HEK293 (cell line): Measurements from ENCODE around the gene EFCAB8.

Source experiments
- EGR2 ChIP-seq: fragments of 450-650 bp; formaldehyde crosslinking; IDR thresholded peaks from 2 replicates; pipeline ENCODE4 v1.5.1; 2016; ENCODE audit warnings: low read depth, missing biosample characterization, missing genetic modification characterization
- GLIS2 ChIP-seq: fragments of 450-650 bp; formaldehyde crosslinking; IDR thresholded peaks from 2 replicates; pipeline ENCODE4 v1.5.1; 2016; ENCODE audit warnings: missing biosample characterization, missing genetic modification characterization
- KLF10 ChIP-seq: fragments of 450-650 bp; IDR thresholded peaks from 2 replicates; pipeline ENCODE4 v1.5.1; 2018; ENCODE audit warnings: missing biosample characterization, mild to moderate bottlenecking, missing genetic modification characterization
- KLF7 ChIP-seq: fragments of 450-650 bp; formaldehyde crosslinking; IDR thresholded peaks from 2 replicates; pipeline ENCODE4 v1.5.1; 2016; ENCODE audit warnings: missing biosample characterization, missing genetic modification characterization, borderline replicate concordance
- MEIS1 ChIP-seq: sonication (generic); formaldehyde crosslinking; IDR thresholded peaks from 2 replicates; pipeline ENCODE4 v1.8.1; 2022; ENCODE audit warnings: missing genetic modification reagents, mild to moderate bottlenecking, borderline replicate concordance
- SALL2 ChIP-seq: fragments of 450-650 bp; formaldehyde crosslinking; IDR thresholded peaks from 2 replicates; pipeline ENCODE4 v1.5.0; 2017; ENCODE audit warnings: missing biosample characterization, mild to moderate bottlenecking, missing genetic modification characterization, borderline replicate concordance
- ZFP37 ChIP-seq: fragments of 450-650 bp; formaldehyde crosslinking; IDR thresholded peaks from 2 replicates; pipeline ENCODE4 v1.5.1; 2016; ENCODE audit warnings: missing biosample characterization, missing genetic modification characterization
- ZNF121 ChIP-seq: fragments of 450-650 bp; formaldehyde crosslinking; IDR thresholded peaks from 2 replicates; pipeline ENCODE4 v1.5.1; 2016; ENCODE audit warnings: missing biosample characterization, missing genetic modification characterization
- ZNF132 ChIP-seq: fragments of 450-650 bp; formaldehyde crosslinking; IDR thresholded peaks from 2 replicates; pipeline ENCODE4 v1.5.1; 2017; ENCODE audit warnings: missing biosample characterization, missing genetic modification characterization, borderline replicate concordance
- ZNF133 ChIP-seq: fragments of 450-650 bp; formaldehyde crosslinking; IDR thresholded peaks from 2 replicates; pipeline ENCODE4 v1.5.1; 2016; ENCODE audit warnings: missing biosample characterization, missing genetic modification characterization
- ZNF140 ChIP-seq: fragments of 450-650 bp; formaldehyde crosslinking; IDR thresholded peaks from 2 replicates; pipeline ENCODE4 v1.5.1; 2016; ENCODE audit warnings: missing biosample characterization, missing genetic modification characterization
- ZNF16 ChIP-seq: fragments of 450-650 bp; formaldehyde crosslinking; IDR thresholded peaks from 2 replicates; pipeline ENCODE4 v1.5.1; 2016; ENCODE audit warnings: low read depth, missing biosample characterization, missing genetic modification characterization
- ZNF169 ChIP-seq: fragments of 450-650 bp; formaldehyde crosslinking; IDR thresholded peaks from 2 replicates; pipeline ENCODE4 v1.5.1; 2016; ENCODE audit warnings: missing biosample characterization, missing genetic modification characterization
- ZNF174 ChIP-seq: fragments of 450-650 bp; formaldehyde crosslinking; IDR thresholded peaks from 2 replicates; pipeline ENCODE4 v1.5.0; 2017; ENCODE audit warnings: missing biosample characterization, mild to moderate bottlenecking, missing genetic modification characterization
- ZNF184 ChIP-seq: fragments of 450-650 bp; IDR thresholded peaks from 2 replicates; pipeline ENCODE4 v1.5.1; 2018; ENCODE audit warnings: missing biosample characterization, mild to moderate bottlenecking, missing genetic modification characterization
- ZNF2 ChIP-seq: fragments of 450-650 bp; formaldehyde crosslinking; IDR thresholded peaks from 2 replicates; pipeline ENCODE4 v1.5.1; 2016; ENCODE audit warnings: missing biosample characterization, missing genetic modification characterization
- ZNF311 ChIP-seq: fragments of 450-650 bp; formaldehyde crosslinking; IDR thresholded peaks from 2 replicates; pipeline ENCODE4 v1.5.1; 2017; ENCODE audit warnings: missing biosample characterization, missing genetic modification characterization, borderline replicate concordance
- ZNF324 ChIP-seq: fragments of 450-650 bp; formaldehyde crosslinking; IDR thresholded peaks from 2 replicates; pipeline ENCODE4 v1.5.1; 2016; ENCODE audit warnings: missing biosample characterization, missing genetic modification characterization
- ZNF549 ChIP-seq: fragments of 450-650 bp; IDR thresholded peaks from 2 replicates; pipeline ENCODE4 v1.5.1; 2018; ENCODE audit warnings: missing biosample characterization, missing genetic modification characterization, mild to moderate bottlenecking, inconsistent platforms, moderate library complexity
- ZNF560 ChIP-seq: fragments of 450-650 bp; formaldehyde crosslinking; IDR thresholded peaks from 2 replicates; pipeline ENCODE4 v1.5.1; 2017; ENCODE audit warnings: missing biosample characterization, missing genetic modification characterization, borderline replicate concordance
- ZNF571 ChIP-seq: fragments of 450-650 bp; formaldehyde crosslinking; IDR thresholded peaks from 2 replicates; pipeline ENCODE4 v1.5.0; 2017; ENCODE audit warnings: missing biosample characterization, missing genetic modification characterization
- ZNF585B ChIP-seq: fragments of 450-650 bp; formaldehyde crosslinking; IDR thresholded peaks from 2 replicates; pipeline ENCODE4 v1.5.1; 2016; ENCODE audit warnings: missing biosample characterization, missing genetic modification characterization
- ZNF830 ChIP-seq: fragments of 450-650 bp; IDR thresholded peaks from 2 replicates; pipeline ENCODE4 v1.5.0; 2018; ENCODE audit warnings: missing biosample characterization, missing genetic modification characterization, low read depth, mild to moderate bottlenecking, moderate library complexity
- ZSCAN23 ChIP-seq: fragments of 450-650 bp; formaldehyde crosslinking; IDR thresholded peaks from 2 replicates; pipeline ENCODE4 v1.5.1; 2016; ENCODE audit warnings: missing biosample characterization, missing genetic modification characterization
- ZSCAN30 ChIP-seq: fragments of 450-650 bp; IDR thresholded peaks from 2 replicates; pipeline ENCODE4 v1.5.1; 2018; ENCODE audit warnings: missing biosample characterization, mild to moderate bottlenecking, missing genetic modification characterization, moderate library complexity
- TF ChIP-seq, protein P1 (sequence below): fragments of 450-650 bp; formaldehyde crosslinking; IDR thresholded peaks from 2 replicates; pipeline ENCODE4 v1.5.1; 2016; ENCODE audit warnings: missing biosample characterization, missing genetic modification characterization
- TF ChIP-seq, protein P2 (sequence below): fragments of 450-650 bp; formaldehyde crosslinking; IDR thresholded peaks from 2 replicates; pipeline ENCODE4 v1.5.1; 2016; ENCODE audit warnings: missing biosample characterization, missing genetic modification characterization
- TF ChIP-seq, protein P3 (sequence below): fragments of 450-650 bp; formaldehyde crosslinking; IDR thresholded peaks from 2 replicates; pipeline ENCODE4 v1.5.1; 2016; ENCODE audit warnings: missing biosample characterization, missing genetic modification characterization
- TF ChIP-seq, protein P4 (sequence below): fragments of 450-650 bp; formaldehyde crosslinking; IDR thresholded peaks from 2 replicates; pipeline ENCODE4 v1.5.1; 2017; ENCODE audit warnings: missing biosample characterization, missing genetic modification characterization
- TF ChIP-seq, protein P5 (sequence below): fragments of 450-650 bp; formaldehyde crosslinking; IDR thresholded peaks from 2 replicates; pipeline ENCODE4 v1.5.1; 2016; ENCODE audit warnings: missing biosample characterization, missing genetic modification characterization

EFCAB8 gene

DNA sequence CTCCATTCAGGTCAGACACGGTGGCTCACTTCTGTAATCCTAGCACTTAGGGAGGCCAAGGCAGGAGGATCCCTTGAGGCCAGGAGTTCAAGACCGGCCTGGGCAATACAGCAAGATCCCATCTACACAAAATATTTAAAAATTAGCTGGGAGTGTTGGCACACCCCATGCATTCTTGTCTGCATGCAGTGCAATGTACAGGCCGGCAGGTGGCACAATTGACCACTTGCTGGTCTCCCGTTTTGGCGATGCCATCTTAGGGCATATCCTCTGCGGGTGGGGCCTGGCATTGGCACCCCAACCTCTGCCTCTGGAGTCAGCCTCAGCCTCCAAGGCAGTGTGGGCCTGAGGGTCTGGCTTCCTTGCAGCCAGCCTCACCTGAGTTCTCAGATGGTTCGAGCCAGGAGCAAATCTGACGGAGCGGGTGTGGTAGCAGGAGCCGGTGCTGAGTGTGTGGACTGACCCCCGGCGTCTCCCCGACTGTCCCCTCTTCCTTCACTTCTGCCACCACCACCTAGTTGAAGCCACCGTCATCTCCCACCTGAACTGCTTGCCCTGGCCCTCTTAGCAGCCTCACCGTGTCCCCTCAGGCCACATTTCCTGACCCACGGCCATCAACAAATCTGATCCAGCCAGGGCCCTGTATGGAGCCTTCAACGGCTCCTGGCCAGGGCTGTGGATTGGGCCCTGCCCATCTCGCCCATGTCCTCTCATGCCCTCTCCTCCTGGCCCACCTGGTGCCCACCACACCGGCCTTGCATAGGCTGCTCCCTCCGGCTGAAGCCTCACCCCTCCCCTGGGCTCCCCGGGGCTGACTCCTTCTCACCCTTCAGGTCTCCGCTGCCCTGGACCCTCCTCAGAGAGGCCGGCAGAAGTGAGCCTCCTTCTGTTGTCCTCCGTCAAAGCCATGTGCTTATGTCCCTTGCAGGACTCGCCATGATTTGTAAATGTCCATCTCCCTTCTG is 44.0 kb downstream of the EFCAB8 start (continued):
- no peak; the same call in 1 of the 2 replicates for TF ChIP-seq ZNF2
- no peak for TF ChIP-seq ZNF16 (tag by site-specific recombination)
- TF ChIP-seq ZNF560 (tag by site-specific recombination) = no peak
- TF ChIP-seq ZNF174 (tag by site-specific recombination) = no peak
- no peak for TF ChIP-seq ZNF133 (tag by site-specific recombination)
- TF ChIP-seq ZSCAN23 (tag by site-specific recombination) = no peak
- TF ChIP-seq ZNF184 (tag by site-specific recombination) = no peak
- no peak for TF ChIP-seq ZNF585B (tag by site-specific recombination)
- TF ChIP-seq, protein P1, sequence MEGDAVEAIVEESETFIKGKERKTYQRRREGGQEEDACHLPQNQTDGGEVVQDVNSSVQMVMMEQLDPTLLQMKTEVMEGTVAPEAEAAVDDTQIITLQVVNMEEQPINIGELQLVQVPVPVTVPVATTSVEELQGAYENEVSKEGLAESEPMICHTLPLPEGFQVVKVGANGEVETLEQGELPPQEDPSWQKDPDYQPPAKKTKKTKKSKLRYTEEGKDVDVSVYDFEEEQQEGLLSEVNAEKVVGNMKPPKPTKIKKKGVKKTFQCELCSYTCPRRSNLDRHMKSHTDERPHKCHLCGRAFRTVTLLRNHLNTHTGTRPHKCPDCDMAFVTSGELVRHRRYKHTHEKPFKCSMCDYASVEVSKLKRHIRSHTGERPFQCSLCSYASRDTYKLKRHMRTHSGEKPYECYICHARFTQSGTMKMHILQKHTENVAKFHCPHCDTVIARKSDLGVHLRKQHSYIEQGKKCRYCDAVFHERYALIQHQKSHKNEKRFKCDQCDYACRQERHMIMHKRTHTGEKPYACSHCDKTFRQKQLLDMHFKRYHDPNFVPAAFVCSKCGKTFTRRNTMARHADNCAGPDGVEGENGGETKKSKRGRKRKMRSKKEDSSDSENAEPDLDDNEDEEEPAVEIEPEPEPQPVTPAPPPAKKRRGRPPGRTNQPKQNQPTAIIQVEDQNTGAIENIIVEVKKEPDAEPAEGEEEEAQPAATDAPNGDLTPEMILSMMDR (tag by site-specific recombination) = peak; percentile 77
- TF ChIP-seq KLF7 = no peak
- TF ChIP-seq, protein P2, sequence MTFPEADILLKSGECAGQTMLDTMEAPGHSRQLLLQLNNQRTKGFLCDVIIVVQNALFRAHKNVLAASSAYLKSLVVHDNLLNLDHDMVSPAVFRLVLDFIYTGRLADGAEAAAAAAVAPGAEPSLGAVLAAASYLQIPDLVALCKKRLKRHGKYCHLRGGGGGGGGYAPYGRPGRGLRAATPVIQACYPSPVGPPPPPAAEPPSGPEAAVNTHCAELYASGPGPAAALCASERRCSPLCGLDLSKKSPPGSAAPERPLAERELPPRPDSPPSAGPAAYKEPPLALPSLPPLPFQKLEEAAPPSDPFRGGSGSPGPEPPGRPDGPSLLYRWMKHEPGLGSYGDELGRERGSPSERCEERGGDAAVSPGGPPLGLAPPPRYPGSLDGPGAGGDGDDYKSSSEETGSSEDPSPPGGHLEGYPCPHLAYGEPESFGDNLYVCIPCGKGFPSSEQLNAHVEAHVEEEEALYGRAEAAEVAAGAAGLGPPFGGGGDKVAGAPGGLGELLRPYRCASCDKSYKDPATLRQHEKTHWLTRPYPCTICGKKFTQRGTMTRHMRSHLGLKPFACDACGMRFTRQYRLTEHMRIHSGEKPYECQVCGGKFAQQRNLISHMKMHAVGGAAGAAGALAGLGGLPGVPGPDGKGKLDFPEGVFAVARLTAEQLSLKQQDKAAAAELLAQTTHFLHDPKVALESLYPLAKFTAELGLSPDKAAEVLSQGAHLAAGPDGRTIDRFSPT (tag by site-specific recombination) = peak; percentile 84
- TF ChIP-seq ZNF571 (tag by site-specific recombination) = no peak
- TF ChIP-seq SALL2 (tag by site-specific recombination) = no peak
- TF ChIP-seq ZNF140 (tag by site-specific recombination) = no peak
- TF ChIP-seq, protein P3, sequence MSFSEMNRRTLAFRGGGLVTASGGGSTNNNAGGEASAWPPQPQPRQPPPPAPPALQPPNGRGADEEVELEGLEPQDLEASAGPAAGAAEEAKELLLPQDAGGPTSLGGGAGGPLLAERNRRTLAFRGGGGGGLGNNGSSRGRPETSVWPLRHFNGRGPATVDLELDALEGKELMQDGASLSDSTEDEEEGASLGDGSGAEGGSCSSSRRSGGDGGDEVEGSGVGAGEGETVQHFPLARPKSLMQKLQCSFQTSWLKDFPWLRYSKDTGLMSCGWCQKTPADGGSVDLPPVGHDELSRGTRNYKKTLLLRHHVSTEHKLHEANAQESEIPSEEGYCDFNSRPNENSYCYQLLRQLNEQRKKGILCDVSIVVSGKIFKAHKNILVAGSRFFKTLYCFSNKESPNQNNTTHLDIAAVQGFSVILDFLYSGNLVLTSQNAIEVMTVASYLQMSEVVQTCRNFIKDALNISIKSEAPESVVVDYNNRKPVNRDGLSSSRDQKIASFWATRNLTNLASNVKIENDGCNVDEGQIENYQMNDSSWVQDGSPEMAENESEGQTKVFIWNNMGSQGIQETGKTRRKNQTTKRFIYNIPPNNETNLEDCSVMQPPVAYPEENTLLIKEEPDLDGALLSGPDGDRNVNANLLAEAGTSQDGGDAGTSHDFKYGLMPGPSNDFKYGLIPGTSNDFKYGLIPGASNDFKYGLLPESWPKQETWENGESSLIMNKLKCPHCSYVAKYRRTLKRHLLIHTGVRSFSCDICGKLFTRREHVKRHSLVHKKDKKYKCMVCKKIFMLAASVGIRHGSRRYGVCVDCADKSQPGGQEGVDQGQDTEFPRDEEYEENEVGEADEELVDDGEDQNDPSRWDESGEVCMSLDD = no peak
- TF ChIP-seq ZFP37 (tag by site-specific recombination) = no peak
- TF ChIP-seq ZNF132 (tag by site-specific recombination) = no peak
- TF ChIP-seq ZNF830 = no peak
- no peak for TF ChIP-seq ZSCAN30 (tag by site-specific recombination)
- no peak for TF ChIP-seq ZNF324 (tag by site-specific recombination)
- TF ChIP-seq, protein P4, sequence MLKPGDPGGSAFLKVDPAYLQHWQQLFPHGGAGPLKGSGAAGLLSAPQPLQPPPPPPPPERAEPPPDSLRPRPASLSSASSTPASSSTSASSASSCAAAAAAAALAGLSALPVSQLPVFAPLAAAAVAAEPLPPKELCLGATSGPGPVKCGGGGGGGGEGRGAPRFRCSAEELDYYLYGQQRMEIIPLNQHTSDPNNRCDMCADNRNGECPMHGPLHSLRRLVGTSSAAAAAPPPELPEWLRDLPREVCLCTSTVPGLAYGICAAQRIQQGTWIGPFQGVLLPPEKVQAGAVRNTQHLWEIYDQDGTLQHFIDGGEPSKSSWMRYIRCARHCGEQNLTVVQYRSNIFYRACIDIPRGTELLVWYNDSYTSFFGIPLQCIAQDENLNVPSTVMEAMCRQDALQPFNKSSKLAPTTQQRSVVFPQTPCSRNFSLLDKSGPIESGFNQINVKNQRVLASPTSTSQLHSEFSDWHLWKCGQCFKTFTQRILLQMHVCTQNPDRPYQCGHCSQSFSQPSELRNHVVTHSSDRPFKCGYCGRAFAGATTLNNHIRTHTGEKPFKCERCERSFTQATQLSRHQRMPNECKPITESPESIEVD (tag by site-specific recombination) = no peak
- no peak for TF ChIP-seq EGR2 (tag by site-specific recombination)
- peak; percentile 47; the same call in 1 of the 2 replicates for TF ChIP-seq GLIS2 (tag by site-specific recombination)
- no peak for TF ChIP-seq KLF10 (tag by site-specific recombination)
- TF ChIP-seq MEIS1 = no peak
- TF ChIP-seq, protein P5, sequence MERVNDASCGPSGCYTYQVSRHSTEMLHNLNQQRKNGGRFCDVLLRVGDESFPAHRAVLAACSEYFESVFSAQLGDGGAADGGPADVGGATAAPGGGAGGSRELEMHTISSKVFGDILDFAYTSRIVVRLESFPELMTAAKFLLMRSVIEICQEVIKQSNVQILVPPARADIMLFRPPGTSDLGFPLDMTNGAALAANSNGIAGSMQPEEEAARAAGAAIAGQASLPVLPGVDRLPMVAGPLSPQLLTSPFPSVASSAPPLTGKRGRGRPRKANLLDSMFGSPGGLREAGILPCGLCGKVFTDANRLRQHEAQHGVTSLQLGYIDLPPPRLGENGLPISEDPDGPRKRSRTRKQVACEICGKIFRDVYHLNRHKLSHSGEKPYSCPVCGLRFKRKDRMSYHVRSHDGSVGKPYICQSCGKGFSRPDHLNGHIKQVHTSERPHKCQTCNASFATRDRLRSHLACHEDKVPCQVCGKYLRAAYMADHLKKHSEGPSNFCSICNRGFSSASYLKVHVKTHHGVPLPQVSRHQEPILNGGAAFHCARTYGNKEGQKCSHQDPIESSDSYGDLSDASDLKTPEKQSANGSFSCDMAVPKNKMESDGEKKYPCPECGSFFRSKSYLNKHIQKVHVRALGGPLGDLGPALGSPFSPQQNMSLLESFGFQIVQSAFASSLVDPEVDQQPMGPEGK (tag by site-specific recombination) = no peak
- no peak for TF ChIP-seq ZNF549
- TF ChIP-seq ZNF121 (tag by site-specific recombination) = peak; percentile 96
- no peak for TF ChIP-seq ZNF169 (tag by site-specific recombination)
- no peak for TF ChIP-seq ZNF311 (tag by site-specific recombination)
